ENCODE data around the gene TKTL1. TPM values are rescaled to one million over a fixed set of nuclear protein-coding genes. Genes with fewer than 3 reads are reported as not detected.

The TKTL1 gene
- total and polyA plus RNA-seq, 3 experiments from 2014 or later, result 0.18 to 8.7 TPM; not detected in 1

- CTCF ChIA-PET, result no interaction called here
- POLR2A ChIA-PET, result no interaction called here
- Mint-ChIP-seq H3K27ac (peak overlapping the region; percentile 82 to 97 (median 90)), H3K9me3 (no peaks in the 10 kb centered on the region), H3K4me1 (peaks cover 37 to 59% (median 54%) of the 10 kb centered on the region in 3 donors), H3K4me3 (peak overlapping the region in 5 of 7 donors; percentile 19 to 76 (median 39)), H3K27me3 (peaks cover 0 to 7% of the 10 kb centered on the region in 2 donors), H3K36me3 (peaks cover 0 to 3% (median 0%) of the 10 kb centered on the region in 3 donors)
- Histone ChIP-seq H3K27ac (ENCODE audit: low read depth, low read length) (no peak overlapping the region), H3K27me3 (ENCODE audit: insufficient read depth, low read length, poor library complexity, severe bottlenecking) (no peaks in the 10 kb centered on the region), H3K4me3 (ENCODE audit: low read length) (no peak overlapping the region), H3K36me3 (ENCODE audit: insufficient read depth, low read length) (no peaks in the 10 kb centered on the region), H3K9me3 (ENCODE audit: low read length) (no peaks in the 10 kb centered on the region), H3K4me1 (ENCODE audit: insufficient read depth, low read length) (peaks cover 37% of the 10 kb centered on the region)
- DNase-seq, result peak in 1 of 5 donors; percentile 28
These were observed 17.6 kb downstream of the TKTL1 start for GRCh38 chrX:154313147-154313546.

GRCh38 chrX:154315416-154315815 is 19.8 kb downstream of the TKTL1 start:
- Histone ChIP-seq H3K4me1 (ENCODE audit: insufficient read depth, low read length) (peaks cover 26% of the 10 kb centered on the region), H3K36me3 (ENCODE audit: insufficient read depth, low read length) (no peaks in the 10 kb centered on the region), H3K27ac (ENCODE audit: low read depth, low read length) (no peak overlapping the region), H3K9me3 (ENCODE audit: low read length) (no peaks in the 10 kb centered on the region), H3K4me3 (ENCODE audit: low read length) (no peak overlapping the region), H3K27me3 (ENCODE audit: insufficient read depth, low read length, poor library complexity, severe bottlenecking) (no peaks in the 10 kb centered on the region)
- Mint-ChIP-seq H3K27ac (peak overlapping the region in 1 of 8 donors; percentile 14), H3K4me1 (peaks cover 34 to 51% (median 50%) of the 10 kb centered on the region in 3 donors), H3K4me3 (no peak overlapping the region), H3K36me3 (peaks cover 0 to 3% (median 0%) of the 10 kb centered on the region in 3 donors), H3K27me3 (peaks cover 0 to 10% of the 10 kb centered on the region in 2 donors), H3K9me3 (peaks cover 0 to under 1% (median 0%) of the 10 kb centered on the region in 5 donors)
- no peak for DNase-seq
- POLR2A ChIA-PET, result no interaction called here
- CTCF ChIA-PET, result interaction anchor here (1.6 kb wide), 1 partner anchor 178 kb away, joined by 3 read pairs; no protein-coding TSS in a partner anchor

GRCh38 chrX:154317391-154317995 is 21.9 kb downstream of the TKTL1 start:
- peak in 1 of 5 donors; percentile 17 for DNase-seq
- Histone ChIP-seq H3K36me3 (ENCODE audit: insufficient read depth, low read length) (no peaks in the 10 kb centered on the region), H3K4me3 (ENCODE audit: low read length) (no peak overlapping the region), H3K27me3 (ENCODE audit: insufficient read depth, low read length, poor library complexity, severe bottlenecking) (no peaks in the 10 kb centered on the region), H3K9me3 (ENCODE audit: low read length) (no peaks in the 10 kb centered on the region), H3K4me1 (ENCODE audit: insufficient read depth, low read length) (peaks cover 26% of the 10 kb centered on the region), H3K27ac (ENCODE audit: low read depth, low read length) (no peak overlapping the region)
- Mint-ChIP-seq H3K27me3 (peaks cover 0 to 11% of the 10 kb centered on the region in 2 donors), H3K27ac (peak overlapping the region in 3 of 8 donors; percentile 34 to 92 (median 37)), H3K4me1 (peaks cover 33 to 50% (median 43%) of the 10 kb centered on the region in 3 donors), H3K4me3 (peak overlapping the region in 3 of 7 donors; percentile 29 to 81 (median 29)), H3K9me3 (peaks cover 0 to 1% (median 0%) of the 10 kb centered on the region in 5 donors), H3K36me3 (peaks cover 0 to 3% (median 0%) of the 10 kb centered on the region in 3 donors)
- ChIA-PET POLR2A (no interaction called here), CTCF (interaction anchor here (0.6 to 1.6 kb wide), 3 partner anchors 8 to 602 kb away, joined by 3 to 4 read pairs (median 3); no protein-coding TSS in a partner anchor)

GRCh38 chrX:154320406-154320805 is 24.8 kb downstream of the TKTL1 start:
- Mint-ChIP-seq H3K36me3 (no peaks in the 10 kb centered on the region), H3K27ac (peak overlapping the region in 2 of 8 donors; percentile 20 to 82), H3K4me1 (peaks cover 25 to 38% (median 28%) of the 10 kb centered on the region in 3 donors), H3K4me3 (no peak overlapping the region), H3K9me3 (peaks cover 0 to 1% (median 0%) of the 10 kb centered on the region in 5 donors), H3K27me3 (peaks cover 0 to 12% of the 10 kb centered on the region in 2 donors)
- Histone ChIP-seq H3K27me3 (ENCODE audit: insufficient read depth, low read length, poor library complexity, severe bottlenecking) (no peaks in the 10 kb centered on the region), H3K36me3 (ENCODE audit: insufficient read depth, low read length) (no peaks in the 10 kb centered on the region), H3K4me1 (ENCODE audit: insufficient read depth, low read length) (peaks cover 14% of the 10 kb centered on the region), H3K27ac (ENCODE audit: low read depth, low read length) (no peak overlapping the region), H3K4me3 (ENCODE audit: low read length) (no peak overlapping the region), H3K9me3 (ENCODE audit: low read length) (no peaks in the 10 kb centered on the region)
- ChIA-PET CTCF (no interaction called here), POLR2A (no interaction called here)
- no peak for DNase-seq

GRCh38 chrX:154321152-154321551 is 25.6 kb downstream of the TKTL1 start:
- Histone ChIP-seq H3K4me3 (ENCODE audit: low read length) (no peak overlapping the region), H3K9me3 (ENCODE audit: low read length) (no peaks in the 10 kb centered on the region), H3K4me1 (ENCODE audit: insufficient read depth, low read length) (peaks cover 21% of the 10 kb centered on the region), H3K36me3 (ENCODE audit: insufficient read depth, low read length) (no peaks in the 10 kb centered on the region), H3K27me3 (ENCODE audit: insufficient read depth, low read length, poor library complexity, severe bottlenecking) (no peaks in the 10 kb centered on the region), H3K27ac (ENCODE audit: low read depth, low read length) (no peak overlapping the region)
- Mint-ChIP-seq H3K27ac (peak overlapping the region in 3 of 8 donors; percentile 11 to 80 (median 47)), H3K36me3 (no peaks in the 10 kb centered on the region), H3K27me3 (peaks cover 0 to 13% of the 10 kb centered on the region in 2 donors), H3K9me3 (peaks cover 0 to 1% (median 0%) of the 10 kb centered on the region in 5 donors), H3K4me1 (peaks cover 32 to 46% (median 33%) of the 10 kb centered on the region in 3 donors), H3K4me3 (no peak overlapping the region)
- DNase-seq, result no peak
- POLR2A ChIA-PET, result no interaction called here
- CTCF ChIA-PET, result no interaction called here

GRCh38 chrX:154321594-154321993 is 26.0 kb downstream of the TKTL1 start:
- Mint-ChIP-seq H3K4me1 (peaks cover 37 to 50% (median 37%) of the 10 kb centered on the region in 3 donors), H3K9me3 (peaks cover 0 to 1% (median 0%) of the 10 kb centered on the region in 5 donors), H3K4me3 (peak overlapping the region in 1 of 7 donors; percentile 8), H3K27me3 (peaks cover 0 to 13% of the 10 kb centered on the region in 2 donors), H3K36me3 (no peaks in the 10 kb centered on the region), H3K27ac (peak overlapping the region in 2 of 8 donors; percentile 63 to 80)
- DNase-seq, result no peak
- no peaks in the 10 kb centered on the region for H3K27me3 ChIP-seq (ENCODE audit: insufficient read depth, low read length, poor library complexity, severe bottlenecking)
- ChIA-PET CTCF (no interaction called here), POLR2A (no interaction called here)
- no peak overlapping the region for H3K27ac ChIP-seq (ENCODE audit: low read depth, low read length)
- no peak overlapping the region for H3K4me3 ChIP-seq (ENCODE audit: low read length)
- no peaks in the 10 kb centered on the region for H3K9me3 ChIP-seq (ENCODE audit: low read length)
- H3K4me1 ChIP-seq (ENCODE audit: insufficient read depth, low read length), result peaks cover 26% of the 10 kb centered on the region
- no peaks in the 10 kb centered on the region for H3K36me3 ChIP-seq (ENCODE audit: insufficient read depth, low read length)

GRCh38 chrX:154322890-154323289 is 27.3 kb downstream of the TKTL1 start:
- H3K4me1 ChIP-seq (ENCODE audit: insufficient read depth, low read length), result peaks cover 32% of the 10 kb centered on the region
- H3K9me3 ChIP-seq (ENCODE audit: low read length), result no peaks in the 10 kb centered on the region
- Mint-ChIP-seq H3K27me3 (peaks cover 0 to 8% of the 10 kb centered on the region in 2 donors), H3K4me1 (peaks cover 42 to 52% (median 42%) of the 10 kb centered on the region in 3 donors), H3K36me3 (no peaks in the 10 kb centered on the region), H3K4me3 (no peak overlapping the region), H3K9me3 (peaks cover 0 to 1% (median 0%) of the 10 kb centered on the region in 5 donors), H3K27ac (no peak overlapping the region)
- H3K27me3 ChIP-seq (ENCODE audit: insufficient read depth, low read length, poor library complexity, severe bottlenecking), result no peaks in the 10 kb centered on the region
- ChIA-PET POLR2A (no interaction called here), CTCF (interaction anchor here (1.2 kb wide), 1 partner anchor 11 kb away, joined by 4 read pairs; no protein-coding TSS in a partner anchor)
- H3K4me3 ChIP-seq (ENCODE audit: low read length), result no peak overlapping the region
- H3K36me3 ChIP-seq (ENCODE audit: insufficient read depth, low read length), result no peaks in the 10 kb centered on the region
- no peak for DNase-seq
- no peak overlapping the region for H3K27ac ChIP-seq (ENCODE audit: low read depth, low read length)

GRCh38 chrX:154323537-154323936 is 27.9 kb downstream of the TKTL1 start:
- POLR2A ChIA-PET, result no interaction called here
- H3K4me1 ChIP-seq (ENCODE audit: insufficient read depth, low read length), result peaks cover 36% of the 10 kb centered on the region

More at GRCh38 chrX:154323537-154323936, 27.9 kb downstream of the TKTL1 start:
- Mint-ChIP-seq H3K4me3 (no peak overlapping the region), H3K27me3 (peaks cover 0 to 8% of the 10 kb centered on the region in 2 donors), H3K27ac (no peak overlapping the region), H3K4me1 (peaks cover 45 to 57% (median 47%) of the 10 kb centered on the region in 3 donors), H3K9me3 (peaks cover 0 to 1% (median 0%) of the 10 kb centered on the region in 5 donors), H3K36me3 (no peaks in the 10 kb centered on the region)
- CTCF ChIA-PET, result no interaction called here
- H3K9me3 ChIP-seq (ENCODE audit: low read length), result no peaks in the 10 kb centered on the region
- no peak for DNase-seq
- no peak overlapping the region for H3K27ac ChIP-seq (ENCODE audit: low read depth, low read length)
- H3K36me3 ChIP-seq (ENCODE audit: insufficient read depth, low read length), result no peaks in the 10 kb centered on the region
- no peaks in the 10 kb centered on the region for H3K27me3 ChIP-seq (ENCODE audit: insufficient read depth, low read length, poor library complexity, severe bottlenecking)
- H3K4me3 ChIP-seq (ENCODE audit: low read length), result no peak overlapping the region

Data from CD8-positive, alpha-beta memory T cell (primary cell).